ENCODE results near the gene CCNQ.

CCNQ gene

GRCh38 chrX:153636716-153637115 is 37.8 kb upstream of the CCNQ start:
- no peak for DNase-seq

GRCh38 chrX:153635788-153636668 is 37.1 kb upstream of the CCNQ start:
- peak; percentile 22 for DNase-seq

GRCh38 chrX:153635388-153635787 is 36.4 kb upstream of the CCNQ start:
- DNase-seq = no peak

- DNase-seq = no peak
Measured at GRCh38 chrX:153634832-153635231, 35.9 kb upstream of the CCNQ start.

GRCh38 chrX:153634236-153634635 is 35.3 kb upstream of the CCNQ start:
- no peak for DNase-seq

GRCh38 chrX:153633607-153634180 is 34.8 kb upstream of the CCNQ start:
- DNase-seq = no peak

- DNase-seq = no peak
Measured at GRCh38 chrX:153633048-153633447, 34.1 kb upstream of the CCNQ start.

- DNase-seq = no peak
Measured at GRCh38 chrX:153632595-153632946, 33.6 kb upstream of the CCNQ start.

GRCh38 chrX:153631907-153632594 is 33.1 kb upstream of the CCNQ start:
- DNase-seq = no peak

- no peak for DNase-seq
Measured at GRCh38 chrX:153631346-153631745, 32.4 kb upstream of the CCNQ start.

GRCh38 chrX:153628665-153629064 is 29.7 kb upstream of the CCNQ start:
- DNase-seq = no peak

- DNase-seq = no peak
Measured at GRCh38 chrX:153628129-153628528, 29.2 kb upstream of the CCNQ start.

- no peak for DNase-seq
Measured at GRCh38 chrX:153627675-153628111, 28.8 kb upstream of the CCNQ start.

GRCh38 chrX:153626863-153627674 is 28.1 kb upstream of the CCNQ start:
- DNase-seq = no peak

- DNase-seq = no peak
Measured at GRCh38 chrX:153626025-153626633, 27.2 kb upstream of the CCNQ start.

- DNase-seq = no peak
Measured at GRCh38 chrX:153625271-153626024, 26.5 kb upstream of the CCNQ start.

GRCh38 chrX:153624196-153625091 is 25.5 kb upstream of the CCNQ start:
- DNase-seq = no peak

- DNase-seq = no peak
Measured at GRCh38 chrX:153623310-153624029, 24.5 kb upstream of the CCNQ start.

GRCh38 chrX:153622661-153623309 is 23.8 kb upstream of the CCNQ start:
- no peak for DNase-seq

Data from CD4-positive, alpha-beta T cell treated with Interleukin-17A for 4 hours (primary cell).